Sigmoid colon (tissue), 4 donors: ENCODE measurements around the gene RAMP1.

Experiments used
- CTCF ChIP-seq, 4 experiments: fragments of 450-650 bp in 3 of 4; fragments of 200-600 bp in 1 of 4; IDR thresholded peaks; one replicate each; pipeline ENCODE4 v1.5.1; 2016 to 2019; ENCODE audit warnings: antibody characterized with exemption in 4 of 4, mild to moderate bottlenecking in 3 of 4, moderate library complexity in 2 of 4
- POLR2AphosphoS5 ChIP-seq, 4 donors: sonication (generic); formaldehyde crosslinking; IDR thresholded peaks; one replicate each; pipeline ENCODE4 v1.6.1; 2017; ENCODE audit warnings: antibody characterized with exemption in 4 of 4

DNA sequence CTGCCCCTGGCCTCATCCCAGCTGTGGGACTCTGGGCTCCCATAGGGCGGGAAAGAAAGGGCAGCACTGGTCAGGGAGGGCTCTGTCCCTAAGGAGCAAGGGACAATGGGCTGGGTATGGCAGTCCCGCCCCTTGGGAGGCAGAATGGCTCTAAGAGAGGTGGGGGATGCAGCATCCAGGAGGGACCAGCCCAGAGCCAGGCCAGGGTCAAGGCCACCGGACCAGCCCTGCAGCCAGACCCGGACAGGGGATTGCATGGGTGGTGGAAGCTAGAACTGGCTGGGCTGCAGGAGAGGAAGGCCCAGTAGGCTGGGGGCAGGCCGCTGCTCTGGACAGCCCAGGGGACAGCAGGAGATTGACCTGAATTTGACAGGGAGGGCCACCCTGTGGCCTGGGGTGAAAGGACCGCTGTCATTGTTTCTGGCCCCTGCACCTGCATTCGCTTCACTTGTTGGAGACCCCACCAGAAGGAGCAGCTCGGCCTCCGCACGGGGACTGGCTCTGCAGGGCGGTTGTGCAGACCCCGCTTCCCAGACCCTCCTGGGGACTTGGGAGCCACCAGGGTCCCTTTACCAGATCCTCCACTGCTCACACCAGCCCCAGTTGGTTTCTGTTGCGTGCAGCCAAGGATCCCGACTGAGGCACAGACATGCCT is 14.6 kb downstream of the RAMP1 start:
- TF ChIP-seq POLR2AphosphoS5 (IDR thresholded peaks at IDR 0.05): no peak
- TF ChIP-seq CTCF (IDR thresholded peaks at IDR 0.05): no peak
